CD4-positive, alpha-beta T cell (primary cell): ENCODE results near the gene RXFP1. TPM values are rescaled to one million over a fixed set of nuclear protein-coding genes. Genes with fewer than 3 reads are reported as not detected.

Experiments
- ATAC-seq: fragments of 200-7000 bp; cut with Tn5 transposase; one replicate; pipeline ENCODE4 v1.10.0; 2022; ENCODE audit warnings: mild to moderate bottlenecking; ENCODE audit not compliant: poor library complexity
- CTCF ChIA-PET: fragments of 350-600 bp; sonication (Branson Sonifier 250); formaldehyde crosslinking; loops from one replicate; lab custom pipeline; 2021; ENCODE audit warnings: antibody characterized with exemption, inconsistent platforms; lab: Charles Lee
- POLR2A ChIA-PET: fragments of 350-600 bp; sonication (Branson Sonifier 250); formaldehyde crosslinking; loops from one replicate; lab custom pipeline; 2021; ENCODE audit warnings: antibody characterized with exemption, inconsistent platforms; lab: Charles Lee
- DNase-seq, 14 experiments: peaks; one replicate each; pipeline ENCODE4 v3.0.0-alpha.2; 2013 to 2020; ENCODE audit warnings: mixed read lengths in 2 of 14
- H3K27ac ChIP-seq, 2 donors: one replicate each; pipeline versions ENCODE4 v1.5.1 to v1.7.0; 2013; ENCODE audit warnings: low read length in 2 of 2, low read depth in 1 of 2, mild to moderate bottlenecking in 1 of 2
- H3K27me3 ChIP-seq, 2 experiments: 1 replicate in 1 of 2; 2 replicates in 1 of 2; pipeline versions ENCODE4 v1.6.1 to v1.7.0; 2013; ENCODE audit warnings: low read length in 2 of 2, control low read depth in 1 of 2, mild to moderate bottlenecking in 1 of 2, moderate library complexity in 1 of 2; ENCODE audit not compliant: insufficient read depth in 2 of 2, control insufficient read depth in 1 of 2
- H3K36me3 ChIP-seq: one replicate; pipeline ENCODE4 v1.6.1; 2013; ENCODE audit warnings: low read length, control low read depth; ENCODE audit not compliant: insufficient read depth
- H3K4me1 ChIP-seq: one replicate; pipeline ENCODE4 v1.6.1; 2013; ENCODE audit warnings: low read length, control low read depth; ENCODE audit not compliant: insufficient read depth
- H3K4me3 ChIP-seq: one replicate; pipeline ENCODE4 v1.5.1; 2013; ENCODE audit warnings: mild to moderate bottlenecking, low read length, moderate library complexity
- H3K9me3 ChIP-seq, 2 experiments: 1 replicate in 1 of 2; 2 replicates in 1 of 2; pipeline versions ENCODE4 v1.6.1 to v1.7.0; 2013; ENCODE audit warnings: low read length in 2 of 2, mild to moderate bottlenecking in 2 of 2, control low read depth in 1 of 2, moderate library complexity in 1 of 2; ENCODE audit not compliant: control insufficient read depth in 1 of 2, insufficient read depth in 1 of 2
- H3K27ac Mint-ChIP-seq: one replicate; pipeline ENCODE4 v1.8.0; 2020; ENCODE audit warnings: mixed read lengths
- H3K27me3 Mint-ChIP-seq: one replicate; pipeline ENCODE4 v1.8.0; 2021; ENCODE audit warnings: mixed read lengths
- H3K36me3 Mint-ChIP-seq: one replicate; pipeline ENCODE4 v1.8.0; 2021; ENCODE audit warnings: low read depth, mixed read lengths
- H3K4me1 Mint-ChIP-seq: one replicate; pipeline ENCODE4 v1.8.0; 2021; ENCODE audit warnings: low read depth, mixed read lengths
- H3K4me3 Mint-ChIP-seq: one replicate; pipeline ENCODE4 v1.8.0; 2020; ENCODE audit warnings: mild to moderate bottlenecking, mixed read lengths
- H3K9me3 Mint-ChIP-seq: one replicate; pipeline ENCODE4 v1.8.0; 2020; ENCODE audit warnings: mixed read lengths
- intact Hi-C, 2 experiments: fragments of 100-400 bp; cut with DNase I in 1 of 2; cut with micrococcal nuclease in 1 of 2; formaldehyde crosslinking; loops; one replicate each; pipeline versions ENCODE4 v1.15.1 to v1.9.0; 2023 to 2025; cut with DNase I, micrococcal nuclease
- total RNA-seq, 174 experiments: library from RNA in 2 of 174; stranded (reverse) in 2 of 174; gene quantifications; one replicate each; pipeline ENCODE4 v1.2.3 and lab custom pipeline; 2021 to 2026
- TF ChIP-seq, protein P1 (sequence below): fragments of 200-600 bp; IDR thresholded peaks from one replicate; pipeline ENCODE4 v1.8.0; 2022; ENCODE audit warnings: antibody characterized with exemption, mild to moderate bottlenecking

The RXFP1 gene
- total RNA-seq, 2 experiments from 2014 or later: not detected

DNA sequence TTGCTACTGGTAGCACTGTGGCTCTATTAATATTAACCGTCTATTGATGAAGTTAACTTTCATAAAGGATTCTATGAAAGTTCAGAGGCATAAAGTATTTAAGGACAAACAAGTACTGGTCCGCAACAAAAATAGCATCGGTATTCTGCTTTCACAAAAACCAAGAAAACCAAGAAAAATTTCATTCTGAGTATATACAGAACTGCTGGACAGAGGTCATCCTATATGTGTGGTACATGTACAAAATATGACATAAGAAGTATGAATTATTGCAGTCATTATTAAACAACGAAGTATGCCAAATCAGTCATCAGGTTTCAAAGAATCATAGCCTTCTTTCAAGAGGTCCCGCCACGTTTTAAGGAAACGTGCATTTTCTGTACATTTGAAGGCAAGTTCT, 147.6 kb downstream of the RXFP1 start:
- Histone ChIP-seq H3K4me1 (peaks cover 19% of the 10 kb centered on the region), H3K9me3 (no peaks in the 10 kb centered on the region), H3K27ac (no peak overlapping the region), H3K4me3 (no peak overlapping the region), H3K36me3 (no peaks in the 10 kb centered on the region), H3K27me3 (no peaks in the 10 kb centered on the region)
- intact Hi-C loops: no loop called here
- H3K9me3 Mint-ChIP-seq: no peaks in the 10 kb centered on the region
- H3K27ac Mint-ChIP-seq: no peak overlapping the region
- H3K36me3 Mint-ChIP-seq: peaks cover 17% of the 10 kb centered on the region
- H3K4me3 Mint-ChIP-seq: peak overlapping the region; percentile 73
- CTCF ChIA-PET: no interaction called here
- DNase-seq (no peak), ATAC-seq (no peak)
- POLR2A ChIA-PET: no interaction called here
- peaks cover 25% of the 10 kb centered on the region for H3K4me1 Mint-ChIP-seq
- TF ChIP-seq, protein P1, sequence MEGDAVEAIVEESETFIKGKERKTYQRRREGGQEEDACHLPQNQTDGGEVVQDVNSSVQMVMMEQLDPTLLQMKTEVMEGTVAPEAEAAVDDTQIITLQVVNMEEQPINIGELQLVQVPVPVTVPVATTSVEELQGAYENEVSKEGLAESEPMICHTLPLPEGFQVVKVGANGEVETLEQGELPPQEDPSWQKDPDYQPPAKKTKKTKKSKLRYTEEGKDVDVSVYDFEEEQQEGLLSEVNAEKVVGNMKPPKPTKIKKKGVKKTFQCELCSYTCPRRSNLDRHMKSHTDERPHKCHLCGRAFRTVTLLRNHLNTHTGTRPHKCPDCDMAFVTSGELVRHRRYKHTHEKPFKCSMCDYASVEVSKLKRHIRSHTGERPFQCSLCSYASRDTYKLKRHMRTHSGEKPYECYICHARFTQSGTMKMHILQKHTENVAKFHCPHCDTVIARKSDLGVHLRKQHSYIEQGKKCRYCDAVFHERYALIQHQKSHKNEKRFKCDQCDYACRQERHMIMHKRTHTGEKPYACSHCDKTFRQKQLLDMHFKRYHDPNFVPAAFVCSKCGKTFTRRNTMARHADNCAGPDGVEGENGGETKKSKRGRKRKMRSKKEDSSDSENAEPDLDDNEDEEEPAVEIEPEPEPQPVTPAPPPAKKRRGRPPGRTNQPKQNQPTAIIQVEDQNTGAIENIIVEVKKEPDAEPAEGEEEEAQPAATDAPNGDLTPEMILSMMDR: no peak
- no peaks in the 10 kb centered on the region for H3K27me3 Mint-ChIP-seq

DNA sequence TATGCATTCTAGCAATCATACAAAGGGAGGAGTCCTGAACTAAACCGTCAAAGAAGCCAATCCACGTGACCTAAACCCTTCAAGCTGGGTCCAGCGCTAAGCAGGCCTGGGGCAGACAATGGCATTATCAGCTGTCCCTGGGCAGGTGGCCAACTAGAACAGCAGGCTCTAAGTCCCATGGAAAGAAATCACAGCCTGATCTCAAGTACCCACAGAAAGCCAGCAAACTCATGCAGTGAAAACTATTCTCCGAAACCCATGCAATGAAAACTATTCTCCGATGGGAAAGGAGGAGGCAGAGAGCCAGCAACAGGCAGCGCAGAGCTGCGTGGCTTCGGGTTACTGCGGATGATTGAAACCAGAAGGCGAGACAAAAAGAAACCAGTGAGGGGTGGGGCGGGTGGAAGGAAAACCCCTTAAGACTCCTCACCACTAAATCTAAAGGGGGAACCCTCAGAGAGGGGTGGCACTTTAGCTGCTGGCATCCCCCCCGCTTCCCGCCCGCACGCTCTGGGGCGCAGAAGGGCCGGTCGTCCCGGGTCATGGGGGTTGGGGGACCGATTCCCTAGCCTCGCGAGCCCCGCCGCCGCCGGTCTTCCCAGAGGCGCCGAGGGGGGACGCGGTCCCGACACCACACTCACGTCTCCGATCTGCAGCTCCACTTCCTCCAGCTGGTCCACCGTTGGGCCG, 149.4 kb downstream of the RXFP1 start:
- CTCF ChIA-PET: no interaction called here
- ATAC-seq (no peak), DNase-seq (peak in 12 of 14 experiments; percentile 13 to 83 (median 28))
- POLR2A ChIA-PET: interaction anchor here (1.6 kb wide), 1 partner anchor 19 kb away, joined by 3 read pairs; no protein-coding TSS in a partner anchor
- Histone ChIP-seq H3K27me3 (no peaks in the 10 kb centered on the region), H3K27ac (peak overlapping the region; percentile 91 to 99), H3K4me3 (peak overlapping the region; percentile 98), H3K9me3 (no peaks in the 10 kb centered on the region), H3K4me1 (peaks cover 19% of the 10 kb centered on the region), H3K36me3 (no peaks in the 10 kb centered on the region)
- Mint-ChIP-seq H3K9me3 (no peaks in the 10 kb centered on the region), H3K4me3 (peak overlapping the region; percentile 93), H3K36me3 (peaks cover 17% of the 10 kb centered on the region), H3K4me1 (peaks cover 25% of the 10 kb centered on the region), H3K27me3 (no peaks in the 10 kb centered on the region), H3K27ac (peak overlapping the region; percentile 85)
- intact Hi-C loops: loop anchor here (2.0 to 5.0 kb wide), 2 partner anchors 102 to 431 kb away; partner anchors contain the start of gene RAPGEF2 (in 2 of the 2)
- TF ChIP-seq, protein P1: no peak

DNA sequence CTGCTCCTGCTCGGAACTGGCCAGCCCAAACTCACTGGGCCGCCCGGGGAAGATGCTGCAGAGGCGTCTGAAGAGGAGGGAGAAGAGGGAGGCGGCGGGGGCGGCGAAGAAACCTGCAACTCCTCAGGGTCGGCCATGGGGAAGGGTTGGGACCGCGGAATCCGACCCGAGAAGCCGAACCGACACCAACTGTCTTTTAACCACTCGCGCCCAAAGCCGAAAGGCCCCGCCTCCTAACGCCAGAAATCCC, 149.9 kb downstream of the RXFP1 start, which contains the start of gene C4orf46:
Gene C4orf46 (minus strand): TSS at position 223 of the 250 bp plus-strand sequence. CDS start 86 bp downstream, at position 137.
- peak within 1 kb of the TSS; percentile 85 for H3K27ac Mint-ChIP-seq
- TF ChIP-seq, protein P1: no peak
- Histone ChIP-seq H3K36me3 (no peaks in the 10 kb centered on the region), H3K27me3 (no peaks in the 10 kb centered on the region), H3K27ac (peak within 1 kb of the TSS; percentile 91 to 99), H3K4me1 (peaks cover 19% of the 10 kb centered on the region), H3K4me3 (peak within 1 kb of the TSS; percentile 98), H3K9me3 (no peaks in the 10 kb centered on the region)
- H3K4me1 Mint-ChIP-seq: peaks cover 25% of the 10 kb centered on the region
- no peak for ATAC-seq
- H3K4me3 Mint-ChIP-seq: peak within 1 kb of the TSS; percentile 93
- H3K9me3 Mint-ChIP-seq: no peaks in the 10 kb centered on the region
- ChIA-PET POLR2A (interaction anchor here (1.6 kb wide), 1 partner anchor 19 kb away, joined by 3 read pairs; no protein-coding TSS in a partner anchor), CTCF (no interaction called here)
- H3K36me3 Mint-ChIP-seq: peaks cover 17% of the 10 kb centered on the region
- no peak for DNase-seq
- intact Hi-C loops: loop anchor here (2.0 to 5.0 kb wide), 2 partner anchors 101 to 431 kb away; partner anchors contain the start of gene RAPGEF2 (in 2 of the 2)
- no peaks in the 10 kb centered on the region for H3K27me3 Mint-ChIP-seq
